Sigmoid colon (tissue), 4 donors: ENCODE results near the gene FAM168A.

Experiments used
- EP300 ChIP-seq, 4 donors: sonication (generic); formaldehyde crosslinking; IDR thresholded peaks; one replicate each; pipeline ENCODE4 v1.6.1; 2017; ENCODE audit warnings: antibody characterized with exemption in 4 of 4
- POLR2A ChIP-seq, 2 donors: fragments of 450-650 bp; IDR thresholded peaks; one replicate each; pipeline ENCODE4 v1.6.1; 2016; ENCODE audit warnings: antibody characterized with exemption in 2 of 2, mild to moderate bottlenecking in 2 of 2, moderate library complexity in 2 of 2
- POLR2AphosphoS5 ChIP-seq, 4 donors: sonication (generic); formaldehyde crosslinking; IDR thresholded peaks; one replicate each; pipeline ENCODE4 v1.6.1; 2017; ENCODE audit warnings: antibody characterized with exemption in 4 of 4
- TF ChIP-seq, protein P1 (sequence below), 4 experiments: fragments of 450-650 bp in 3 of 4; fragments of 200-600 bp in 1 of 4; IDR thresholded peaks; one replicate each; pipeline ENCODE4 v1.5.1; 2016 to 2019; ENCODE audit warnings: antibody characterized with exemption in 4 of 4, mild to moderate bottlenecking in 3 of 4, moderate library complexity in 2 of 4

DNA sequence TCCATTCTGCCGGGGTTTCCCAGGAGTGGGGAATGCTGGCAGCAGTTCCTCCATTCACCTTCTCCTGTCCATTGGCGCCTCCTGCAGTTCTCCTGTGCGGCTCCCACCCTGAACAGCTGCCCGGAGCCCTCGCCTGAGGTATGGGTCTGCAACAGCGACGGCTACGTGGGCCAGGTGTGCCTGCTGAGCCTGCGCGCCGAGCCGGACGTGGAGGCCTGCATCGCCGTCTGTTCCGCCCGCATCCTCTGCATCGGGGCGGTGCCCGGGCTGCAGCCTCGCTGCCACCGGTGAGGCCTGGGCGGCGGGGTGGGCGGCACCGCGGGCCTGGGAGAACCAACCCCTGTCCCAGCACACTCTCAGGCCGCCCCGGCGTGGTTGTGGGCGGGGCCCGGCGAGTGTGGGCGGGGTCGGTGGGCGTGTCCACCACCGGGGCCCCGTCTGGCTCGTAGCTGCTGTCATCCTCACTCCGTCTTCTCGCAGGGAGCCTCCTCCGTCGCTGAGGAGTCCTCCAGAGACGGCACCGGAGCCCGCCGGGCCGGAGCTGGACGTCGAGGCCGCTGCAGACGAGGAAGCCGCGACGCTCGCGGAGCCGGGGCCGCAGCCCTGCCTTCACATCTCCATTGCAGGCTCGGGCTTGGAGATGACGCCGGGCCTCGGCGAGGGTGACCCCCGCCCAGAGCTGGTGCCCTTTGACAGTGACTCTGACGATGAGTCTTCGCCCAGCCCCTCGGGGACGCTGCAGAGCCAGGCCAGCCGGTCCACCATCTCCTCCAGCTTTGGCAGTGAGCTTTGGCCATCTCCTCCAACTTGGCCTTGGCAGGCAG lies 235.7 kb downstream of the FAM168A start:
- TF ChIP-seq EP300 (IDR thresholded peaks at IDR 0.05) (no peak), POLR2AphosphoS5 (IDR thresholded peaks at IDR 0.05) (no peak), POLR2A (IDR thresholded peaks at IDR 0.05) (no peak)
- TF ChIP-seq, protein P1, sequence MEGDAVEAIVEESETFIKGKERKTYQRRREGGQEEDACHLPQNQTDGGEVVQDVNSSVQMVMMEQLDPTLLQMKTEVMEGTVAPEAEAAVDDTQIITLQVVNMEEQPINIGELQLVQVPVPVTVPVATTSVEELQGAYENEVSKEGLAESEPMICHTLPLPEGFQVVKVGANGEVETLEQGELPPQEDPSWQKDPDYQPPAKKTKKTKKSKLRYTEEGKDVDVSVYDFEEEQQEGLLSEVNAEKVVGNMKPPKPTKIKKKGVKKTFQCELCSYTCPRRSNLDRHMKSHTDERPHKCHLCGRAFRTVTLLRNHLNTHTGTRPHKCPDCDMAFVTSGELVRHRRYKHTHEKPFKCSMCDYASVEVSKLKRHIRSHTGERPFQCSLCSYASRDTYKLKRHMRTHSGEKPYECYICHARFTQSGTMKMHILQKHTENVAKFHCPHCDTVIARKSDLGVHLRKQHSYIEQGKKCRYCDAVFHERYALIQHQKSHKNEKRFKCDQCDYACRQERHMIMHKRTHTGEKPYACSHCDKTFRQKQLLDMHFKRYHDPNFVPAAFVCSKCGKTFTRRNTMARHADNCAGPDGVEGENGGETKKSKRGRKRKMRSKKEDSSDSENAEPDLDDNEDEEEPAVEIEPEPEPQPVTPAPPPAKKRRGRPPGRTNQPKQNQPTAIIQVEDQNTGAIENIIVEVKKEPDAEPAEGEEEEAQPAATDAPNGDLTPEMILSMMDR (IDR thresholded peaks at IDR 0.05) = no peak
